Natural killer cell (primary cell): ENCODE data around the gene PTPRO. TPM values are rescaled to one million over a fixed set of nuclear protein-coding genes. Genes with fewer than 3 reads are reported as not detected.

Source experiments
- ATAC-seq, 3 donors: fragments of 150-1000 bp in 2 of 3; fragments of 200-7000 bp in 1 of 3; cut with Tn5 transposase; 1 replicate in 1 of 3; 2 replicates in 2 of 3; pipeline ENCODE4 v1.10.0; 2021; ENCODE audit warnings: mild to moderate bottlenecking in 2 of 3, moderate library complexity in 2 of 3
- DNase-seq, 2 donors: peaks; one replicate each; pipeline versions ENCODE4 v3.0.0 to v3.0.0-alpha.2; 2013 to 2021; ENCODE audit warnings: mixed read lengths in 1 of 2
- H3K27ac ChIP-seq: one replicate; pipeline ENCODE4 v1.5.1; 2013; ENCODE audit warnings: mild to moderate bottlenecking, low read length
- H3K27me3 ChIP-seq: one replicate; pipeline ENCODE4 v1.6.1; 2013; ENCODE audit warnings: low read length; ENCODE audit not compliant: control insufficient read depth, insufficient read depth
- H3K36me3 ChIP-seq: one replicate; pipeline ENCODE4 v1.6.1; 2013; ENCODE audit warnings: low read length; ENCODE audit not compliant: control insufficient read depth, insufficient read depth
- H3K4me1 ChIP-seq: one replicate; pipeline ENCODE4 v1.6.1; 2013; ENCODE audit warnings: low read length; ENCODE audit not compliant: control insufficient read depth, insufficient read depth
- H3K4me3 ChIP-seq: one replicate; pipeline ENCODE4 v1.5.1; 2013; ENCODE audit warnings: low read length
- H3K9me3 ChIP-seq: one replicate; pipeline ENCODE4 v1.6.1; 2013; ENCODE audit warnings: low read length; ENCODE audit not compliant: control insufficient read depth, insufficient read depth
- H3K27ac Mint-ChIP-seq, 2 donors: one replicate each; pipeline ENCODE4 v1.8.0; 2022; ENCODE audit warnings: mild to moderate bottlenecking in 2 of 2, mixed read lengths in 2 of 2, moderate library complexity in 1 of 2
- H3K27me3 Mint-ChIP-seq, 2 donors: one replicate each; pipeline ENCODE4 v1.8.0; 2022; ENCODE audit warnings: low read depth in 2 of 2, mixed read lengths in 2 of 2
- H3K36me3 Mint-ChIP-seq: one replicate; pipeline ENCODE4 v1.8.0; 2022; ENCODE audit warnings: mixed read lengths
- H3K4me1 Mint-ChIP-seq, 2 donors: one replicate each; pipeline ENCODE4 v1.8.0; 2022; ENCODE audit warnings: mixed read lengths in 2 of 2
- H3K4me3 Mint-ChIP-seq: one replicate; pipeline ENCODE4 v1.8.0; 2022; ENCODE audit warnings: mild to moderate bottlenecking, moderate library complexity, mixed read lengths
- H3K9me3 Mint-ChIP-seq, 2 donors: one replicate each; pipeline ENCODE4 v1.8.0; 2022; ENCODE audit warnings: mixed read lengths in 2 of 2
- WGBS: methylation state at CpG from one replicate; pipeline ENCODE4 v1.1.7; 2013; ENCODE audit warnings: missing lambda C conversion rate; ENCODE audit not compliant: insufficient coverage; 5-methylcytosine and 5-hydroxymethylcytosine counted together
- intact Hi-C: fragments of 100-400 bp; cut with micrococcal nuclease; formaldehyde crosslinking; loops from one replicate; pipeline ENCODE4 v1.14.2; 2022
- total RNA-seq, 4 donors: library from RNA; stranded (reverse); fragments of 120-200 nt in 1 of 4; gene quantifications; one replicate each; pipeline versions ENCODE4 v1.2.3 to v1.2.4, GENCODE V29; 2013 to 2022
- TF ChIP-seq, protein P1 (sequence below): fragments of 200-600 bp; IDR thresholded peaks from one replicate; pipeline ENCODE4 v1.8.0; 2022; ENCODE audit warnings: antibody characterized with exemption

The PTPRO gene
- total RNA-seq, 3 donors from 2014 or later (not counting 1 experiment from before 2014, with no cell fraction given): 0.29 to 1.2 (median 0.53) TPM

DNA sequence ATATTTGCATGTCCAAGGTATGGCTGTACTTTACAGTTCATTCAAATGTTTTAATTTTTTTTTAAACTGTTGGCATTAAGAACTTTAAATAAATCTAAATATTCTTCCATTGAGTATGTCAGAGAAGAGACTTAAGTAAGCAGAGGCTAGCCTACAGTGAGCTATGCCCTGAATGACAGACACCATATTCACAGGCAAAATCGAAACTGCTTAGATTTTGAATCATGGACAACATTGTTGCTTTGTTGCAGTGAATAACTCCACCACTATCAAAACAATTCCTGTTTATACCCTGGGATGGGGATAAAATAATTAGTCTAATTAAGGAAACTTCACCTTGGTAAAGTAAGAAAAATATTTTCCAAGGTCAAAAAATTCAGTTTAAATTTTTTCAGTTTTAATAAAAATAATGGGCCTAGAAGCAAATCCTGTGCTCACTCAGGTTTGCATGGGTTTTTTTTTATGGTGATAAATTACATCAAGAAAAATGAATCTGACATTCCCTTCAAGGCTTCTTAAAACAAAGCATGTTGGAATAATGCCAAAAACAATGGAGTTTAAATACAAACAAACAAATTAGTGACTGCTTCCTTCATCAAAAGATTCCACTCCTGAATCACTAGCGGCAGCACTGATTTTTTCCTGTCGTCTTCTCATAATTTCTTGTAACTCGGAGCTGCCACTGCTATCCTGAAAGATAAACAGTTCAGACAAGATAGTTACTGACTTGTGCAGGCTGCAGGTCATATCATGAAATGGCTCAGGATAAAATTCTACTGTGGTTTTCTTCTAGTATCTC is 298.6 kb downstream of the PTPRO start:
- TF ChIP-seq, protein P1, sequence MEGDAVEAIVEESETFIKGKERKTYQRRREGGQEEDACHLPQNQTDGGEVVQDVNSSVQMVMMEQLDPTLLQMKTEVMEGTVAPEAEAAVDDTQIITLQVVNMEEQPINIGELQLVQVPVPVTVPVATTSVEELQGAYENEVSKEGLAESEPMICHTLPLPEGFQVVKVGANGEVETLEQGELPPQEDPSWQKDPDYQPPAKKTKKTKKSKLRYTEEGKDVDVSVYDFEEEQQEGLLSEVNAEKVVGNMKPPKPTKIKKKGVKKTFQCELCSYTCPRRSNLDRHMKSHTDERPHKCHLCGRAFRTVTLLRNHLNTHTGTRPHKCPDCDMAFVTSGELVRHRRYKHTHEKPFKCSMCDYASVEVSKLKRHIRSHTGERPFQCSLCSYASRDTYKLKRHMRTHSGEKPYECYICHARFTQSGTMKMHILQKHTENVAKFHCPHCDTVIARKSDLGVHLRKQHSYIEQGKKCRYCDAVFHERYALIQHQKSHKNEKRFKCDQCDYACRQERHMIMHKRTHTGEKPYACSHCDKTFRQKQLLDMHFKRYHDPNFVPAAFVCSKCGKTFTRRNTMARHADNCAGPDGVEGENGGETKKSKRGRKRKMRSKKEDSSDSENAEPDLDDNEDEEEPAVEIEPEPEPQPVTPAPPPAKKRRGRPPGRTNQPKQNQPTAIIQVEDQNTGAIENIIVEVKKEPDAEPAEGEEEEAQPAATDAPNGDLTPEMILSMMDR: no peak
- Histone ChIP-seq H3K27me3 (no peaks in the 10 kb centered on the region), H3K9me3 (no peaks in the 10 kb centered on the region), H3K27ac (no peak overlapping the region), H3K36me3 (no peaks in the 10 kb centered on the region), H3K4me3 (no peak overlapping the region), H3K4me1 (no peaks in the 10 kb centered on the region)
- Mint-ChIP-seq H3K27ac (no peak overlapping the region), H3K4me1 (no peaks in the 10 kb centered on the region), H3K4me3 (no peak overlapping the region), H3K9me3 (no peaks in the 10 kb centered on the region), H3K27me3 (peaks cover 3 to 9% of the 10 kb centered on the region in 2 donors), H3K36me3 (no peaks in the 10 kb centered on the region)
- DNase-seq: no peak
- WGBS: 92% methylated on average over 3 of the region's 4 CpGs
- intact Hi-C loops: no loop called here
- no peak for ATAC-seq

DNA sequence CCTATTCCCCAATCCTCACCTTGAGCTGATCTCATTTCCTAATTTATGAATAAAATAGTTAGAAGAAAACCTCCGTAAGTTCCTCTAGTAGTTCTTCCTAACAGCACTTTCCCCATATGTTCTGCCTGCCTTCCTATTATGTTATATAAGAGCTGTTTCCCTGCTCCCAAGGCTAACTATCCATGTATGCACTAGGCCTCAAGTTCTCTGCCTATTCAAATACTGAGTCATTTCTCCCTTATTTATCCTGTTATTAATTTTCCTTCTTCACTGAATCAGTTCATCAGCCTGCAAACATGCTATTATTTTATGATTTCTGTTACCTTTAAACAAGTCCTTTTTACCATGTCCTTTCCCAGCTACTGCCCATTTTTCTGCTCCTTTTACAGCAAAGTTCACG is 302.8 kb downstream of the PTPRO start:
- H3K27ac Mint-ChIP-seq: no peak overlapping the region
- 89% methylated on average over 1 of the region's 2 CpGs for WGBS
- DNase-seq: no peak
- Histone ChIP-seq H3K27me3 (no peaks in the 10 kb centered on the region), H3K27ac (no peak overlapping the region), H3K4me3 (no peak overlapping the region), H3K36me3 (no peaks in the 10 kb centered on the region), H3K4me1 (no peaks in the 10 kb centered on the region), H3K9me3 (no peaks in the 10 kb centered on the region)
- intact Hi-C loops: no loop called here
- no peak overlapping the region for H3K4me3 Mint-ChIP-seq
- ATAC-seq: no peak
- H3K36me3 Mint-ChIP-seq: no peaks in the 10 kb centered on the region
- TF ChIP-seq, protein P1: no peak
- H3K9me3 Mint-ChIP-seq: no peaks in the 10 kb centered on the region
- H3K4me1 Mint-ChIP-seq: no peaks in the 10 kb centered on the region
- no peaks in the 10 kb centered on the region for H3K27me3 Mint-ChIP-seq

DNA sequence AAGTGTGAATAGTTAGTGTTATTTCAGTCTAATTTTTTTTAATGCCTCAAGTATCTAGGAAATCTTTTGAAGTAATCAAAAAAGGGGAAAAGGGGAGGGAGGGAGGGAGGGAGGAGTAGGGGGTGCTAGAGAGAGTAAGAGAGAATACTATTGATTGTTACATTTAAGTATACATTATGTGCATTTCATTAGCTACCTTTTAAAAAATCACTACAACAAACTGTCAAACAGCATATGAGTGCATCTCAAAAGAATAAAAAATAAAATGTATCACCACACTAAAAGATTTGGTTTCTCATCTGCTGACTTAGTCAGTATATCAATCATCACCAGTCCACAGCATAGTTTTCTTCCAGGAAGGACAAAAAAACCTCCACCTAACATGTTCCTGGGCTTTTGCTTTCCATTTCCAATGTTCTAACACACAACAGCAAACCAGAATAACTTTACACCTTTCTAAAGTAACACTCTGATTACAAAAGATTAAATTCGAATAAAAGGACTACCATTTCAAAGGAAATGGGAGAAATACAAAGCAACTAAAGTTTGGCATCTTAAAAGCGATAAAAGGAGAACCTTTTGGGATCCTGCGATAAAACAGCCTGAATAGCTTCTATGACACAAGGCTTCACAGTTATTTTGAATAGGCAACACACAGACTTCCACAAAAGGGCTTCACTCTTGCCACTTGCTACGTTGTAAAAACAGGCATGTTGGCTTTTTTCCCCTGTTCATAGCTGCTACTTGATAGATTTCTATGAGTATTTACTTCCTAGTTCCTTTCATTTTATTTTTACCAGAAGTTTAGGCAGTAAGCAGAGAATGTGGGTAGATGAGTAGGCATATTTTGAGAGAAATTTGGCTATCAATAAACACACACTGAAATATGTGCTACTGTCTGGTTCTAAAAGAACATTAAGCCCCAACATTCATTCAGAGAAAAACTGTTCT is 306.0 kb downstream of the PTPRO start:
- Mint-ChIP-seq H3K27ac (no peak overlapping the region), H3K36me3 (no peaks in the 10 kb centered on the region), H3K4me3 (no peak overlapping the region), H3K4me1 (no peaks in the 10 kb centered on the region), H3K9me3 (no peaks in the 10 kb centered on the region), H3K27me3 (no peaks in the 10 kb centered on the region)
- Histone ChIP-seq H3K9me3 (no peaks in the 10 kb centered on the region), H3K36me3 (no peaks in the 10 kb centered on the region), H3K27ac (no peak overlapping the region), H3K4me1 (no peaks in the 10 kb centered on the region), H3K4me3 (no peak overlapping the region), H3K27me3 (no peaks in the 10 kb centered on the region)
- intact Hi-C loops: no loop called here
- TF ChIP-seq, protein P1: no peak
- DNase-seq (no peak), ATAC-seq (no peak)
- 26% methylated on average over 4 of the region's 4 CpGs for WGBS
